IPS-NIHi7 (cell line): ENCODE measurements around the gene WDR82.
A peak's percentile ranks its signal among the peaks of the same experiment; 100 is the strongest.

Experiments used
- DNase-seq: peaks from one replicate; pipeline ENCODE4 v3.0.0; 2012; ENCODE audit warnings: mixed read lengths; ENCODE audit errors: extremely low spot score

WDR82 gene

DNA sequence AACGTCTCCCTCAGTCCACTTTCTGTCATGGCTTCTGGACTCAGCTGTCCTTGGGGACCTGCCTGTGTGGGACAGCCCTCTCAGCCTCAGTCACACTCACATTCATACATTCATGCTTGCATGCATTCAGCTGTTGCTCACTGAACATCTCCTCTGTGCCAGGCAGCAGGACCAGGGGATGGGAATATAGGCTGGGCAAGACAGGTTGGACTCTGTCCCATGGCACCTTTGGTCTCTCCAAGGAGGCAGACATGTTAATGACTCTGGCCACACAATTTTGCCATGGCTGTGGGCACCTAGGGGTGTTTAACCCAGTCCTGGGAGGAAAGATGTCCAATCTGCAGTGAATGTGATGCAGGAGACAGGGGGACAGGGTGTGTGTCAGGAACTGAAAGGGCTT is 29.9 kb upstream of the WDR82 start:
- no peak for DNase-seq

DNA sequence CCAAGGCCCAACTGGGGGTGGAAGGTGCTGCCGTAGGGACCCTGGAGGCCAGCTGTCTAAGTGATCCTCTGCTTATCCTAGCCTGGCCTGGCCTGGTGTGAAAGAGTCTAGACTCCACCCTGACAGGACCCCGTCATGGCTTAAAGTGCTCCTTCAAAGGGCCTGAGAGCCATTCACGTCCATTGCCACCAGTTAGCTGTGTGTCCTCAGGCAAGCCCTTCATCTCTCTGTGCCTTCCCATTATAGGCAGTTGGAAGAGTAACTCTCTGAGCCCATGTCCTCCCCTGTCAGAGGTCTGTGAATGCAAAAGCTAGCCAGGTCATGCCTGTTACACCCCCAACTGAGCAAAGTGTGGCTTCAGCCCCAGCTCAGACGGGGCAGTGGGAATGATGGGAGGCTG is 28.5 kb upstream of the WDR82 start:
- no peak for DNase-seq

DNA sequence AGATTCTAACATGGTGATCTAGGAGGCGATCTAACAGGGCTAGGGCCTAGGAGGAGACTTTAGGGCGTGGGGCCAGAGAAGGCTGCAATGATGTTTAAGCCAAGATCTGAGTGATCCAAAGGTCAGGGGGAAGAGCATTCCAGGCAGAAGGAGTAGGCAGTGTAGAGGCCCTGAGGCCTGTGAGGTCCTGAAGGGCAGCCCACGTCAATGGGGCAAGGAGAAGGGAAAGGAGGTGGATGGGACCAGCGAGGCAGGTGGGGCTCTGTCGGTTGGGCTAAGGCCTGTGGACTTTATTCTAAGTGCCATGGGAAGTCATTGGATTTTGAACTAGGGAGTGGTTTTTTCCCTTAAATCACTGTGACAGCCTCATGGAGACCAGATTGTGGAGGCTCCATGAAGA is 27.5 kb upstream of the WDR82 start:
- no peak for DNase-seq

DNA sequence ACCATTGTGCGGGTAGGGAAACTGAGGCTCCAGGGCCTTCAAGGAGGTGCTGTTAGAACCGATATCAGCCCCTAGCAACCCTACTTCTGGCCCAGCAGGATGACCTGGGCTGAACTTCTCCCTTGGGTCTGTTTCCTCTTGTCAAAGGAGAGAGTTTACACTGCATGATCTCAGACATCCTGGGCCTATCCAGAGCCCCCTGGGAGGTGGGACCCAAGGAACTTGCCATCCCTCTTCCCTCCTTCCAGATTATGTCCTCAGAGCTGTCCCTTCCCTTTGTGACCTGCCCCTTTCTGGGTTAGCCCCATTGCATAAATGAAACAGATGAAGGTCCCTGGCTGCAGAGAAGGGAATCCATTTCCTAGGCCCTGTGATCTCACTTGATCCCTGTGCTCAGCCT is 25.4 kb upstream of the WDR82 start:
- DNase-seq = no peak

DNA sequence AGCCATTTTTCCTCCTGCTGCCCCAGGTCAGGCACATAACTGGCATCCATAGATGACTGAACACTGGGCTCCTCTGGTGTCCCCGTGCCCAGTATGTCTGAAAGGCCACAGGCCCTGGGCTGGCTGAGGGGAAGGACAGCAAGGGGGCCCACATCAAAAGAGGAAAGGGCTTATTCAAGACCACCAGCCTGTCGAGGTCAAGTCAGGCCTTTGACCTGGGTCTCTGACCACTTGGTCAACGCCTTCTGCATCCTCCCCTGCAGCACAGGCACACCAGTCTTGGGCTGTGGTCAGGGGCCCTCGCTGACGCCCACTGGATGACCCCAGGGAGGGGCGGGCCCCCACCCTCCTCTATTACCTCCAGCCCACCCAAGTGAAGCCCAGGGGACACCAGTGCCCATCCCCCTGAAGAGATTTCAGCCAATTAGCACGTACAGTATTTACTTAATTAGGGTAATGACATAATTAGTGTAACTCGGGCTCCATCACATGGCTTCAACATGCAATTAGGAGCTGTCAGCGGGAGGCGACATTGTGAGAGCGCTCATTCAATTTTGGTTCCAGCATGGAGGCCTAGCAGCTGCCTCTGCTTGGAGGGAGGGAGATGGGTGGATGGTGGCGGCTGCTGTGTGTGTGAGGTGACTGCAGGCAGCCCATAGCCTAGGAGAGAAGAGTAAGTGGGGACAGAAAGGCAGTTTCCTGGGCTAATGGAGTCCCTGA is 24.1 kb upstream of the WDR82 start:
- no peak for DNase-seq

DNA sequence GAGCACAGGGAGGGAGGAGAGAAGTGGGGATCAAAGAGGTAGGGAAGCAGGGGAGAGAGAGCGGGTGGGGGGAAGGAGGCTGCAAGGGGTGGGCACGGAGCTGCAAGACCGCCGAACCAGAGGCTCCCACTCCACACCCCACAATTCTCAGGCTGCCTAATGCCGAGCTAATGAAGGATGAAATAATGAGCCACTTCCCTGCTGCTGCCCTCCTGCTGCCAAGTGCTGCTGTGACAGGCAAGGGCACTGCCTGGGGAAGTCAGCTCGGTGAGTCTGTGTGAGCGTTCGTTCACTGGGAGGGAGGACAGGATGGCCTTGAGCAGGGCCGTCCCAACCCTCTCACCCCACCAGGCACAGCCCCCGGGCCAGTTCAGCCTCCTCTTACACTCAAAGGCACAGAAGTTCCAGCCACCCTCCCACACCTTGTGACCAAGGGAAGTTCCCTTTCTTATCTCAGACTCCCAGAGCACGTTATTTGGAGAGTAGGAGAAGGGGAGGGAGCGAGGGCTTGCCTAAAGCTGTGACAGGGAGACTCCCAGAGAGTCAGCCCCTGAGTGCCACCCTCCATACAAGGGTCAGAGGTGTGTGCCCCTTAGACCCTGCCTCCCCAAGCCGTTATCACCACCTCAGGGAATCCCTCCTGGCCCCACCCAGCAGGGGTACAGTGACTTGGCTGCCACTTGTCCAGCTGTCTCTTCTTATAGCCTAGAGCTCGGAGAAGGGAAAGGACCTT is 21.6 kb upstream of the WDR82 start:
- DNase-seq = peak; percentile 65

DNA sequence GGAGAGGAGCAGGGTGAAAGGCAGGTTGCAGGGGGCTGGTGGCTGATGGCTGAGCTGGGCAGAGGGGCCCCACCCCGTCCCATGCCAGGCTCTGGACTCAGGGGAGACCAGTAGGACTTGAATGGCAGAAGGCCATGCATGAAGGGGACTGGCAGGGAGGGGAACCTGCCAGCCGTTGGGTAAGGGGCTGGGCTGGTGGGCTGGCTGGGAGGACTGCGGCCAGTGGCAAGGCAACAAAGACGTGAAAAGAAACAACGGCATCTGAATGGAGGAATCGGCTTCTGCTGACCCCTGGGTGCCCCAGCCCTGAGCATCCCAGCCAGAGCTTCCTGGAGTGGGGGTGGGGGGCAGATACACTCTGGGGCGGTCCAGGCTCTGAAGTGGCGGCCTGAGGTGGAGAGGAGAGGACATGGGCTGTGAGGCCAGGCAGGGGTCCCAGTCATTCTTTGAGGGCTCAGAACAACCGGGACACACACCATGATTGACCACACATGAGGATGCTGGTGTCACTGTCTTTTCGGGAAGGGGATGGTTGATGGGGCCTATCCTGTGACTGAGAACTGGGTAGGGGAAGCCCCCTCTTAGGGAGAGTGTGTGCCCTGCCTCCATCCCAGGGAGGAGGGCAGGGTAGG is 20.9 kb upstream of the WDR82 start:
- no peak for DNase-seq

DNA sequence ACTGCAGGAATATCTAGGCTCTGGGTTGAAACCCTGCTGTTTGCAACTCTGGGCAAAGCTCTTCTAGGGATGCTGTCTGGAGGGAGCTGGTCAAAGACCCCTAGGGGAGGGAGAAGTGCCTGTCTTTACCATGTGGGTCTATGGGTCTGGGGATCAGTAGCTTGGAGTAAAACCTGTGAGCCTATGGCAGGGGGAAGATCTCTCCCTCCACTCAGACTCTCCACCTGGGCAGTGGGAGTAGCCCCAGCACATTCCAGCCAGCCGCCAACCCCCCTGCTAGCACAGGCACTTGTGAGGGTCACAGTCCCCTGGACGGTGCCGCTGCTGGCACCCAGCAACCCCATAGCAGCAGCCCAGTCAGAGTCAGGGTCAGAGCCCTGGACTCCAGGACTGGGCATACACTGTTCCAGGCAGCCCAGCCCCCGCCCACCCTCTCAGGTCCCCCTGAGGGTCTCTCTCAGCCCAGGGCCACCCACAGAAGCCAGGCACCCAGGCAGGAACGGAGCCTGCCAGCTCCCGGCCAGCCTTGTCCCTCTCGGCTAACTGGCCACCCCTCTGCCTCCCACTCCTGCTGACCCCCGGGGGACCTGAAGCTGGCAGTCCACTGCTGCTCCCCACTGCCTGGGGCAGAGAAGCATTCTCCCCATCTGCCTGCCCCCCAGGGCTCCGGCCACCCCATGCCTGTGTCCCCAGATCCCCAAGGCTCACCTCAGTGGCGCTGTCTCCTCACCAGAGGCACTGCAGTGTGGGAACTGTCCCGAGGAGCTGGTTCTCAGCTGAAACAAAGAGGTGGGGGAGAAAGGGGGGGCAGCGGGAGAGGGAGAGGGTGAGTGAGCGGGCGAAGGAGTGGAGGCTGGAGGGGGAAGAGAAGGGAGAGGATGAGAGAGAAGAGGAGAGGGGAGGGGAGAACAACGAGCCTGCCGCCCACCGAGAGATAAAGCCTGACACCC is 20.0 kb upstream of the WDR82 start:
- peak; percentile 55 for DNase-seq

DNA sequence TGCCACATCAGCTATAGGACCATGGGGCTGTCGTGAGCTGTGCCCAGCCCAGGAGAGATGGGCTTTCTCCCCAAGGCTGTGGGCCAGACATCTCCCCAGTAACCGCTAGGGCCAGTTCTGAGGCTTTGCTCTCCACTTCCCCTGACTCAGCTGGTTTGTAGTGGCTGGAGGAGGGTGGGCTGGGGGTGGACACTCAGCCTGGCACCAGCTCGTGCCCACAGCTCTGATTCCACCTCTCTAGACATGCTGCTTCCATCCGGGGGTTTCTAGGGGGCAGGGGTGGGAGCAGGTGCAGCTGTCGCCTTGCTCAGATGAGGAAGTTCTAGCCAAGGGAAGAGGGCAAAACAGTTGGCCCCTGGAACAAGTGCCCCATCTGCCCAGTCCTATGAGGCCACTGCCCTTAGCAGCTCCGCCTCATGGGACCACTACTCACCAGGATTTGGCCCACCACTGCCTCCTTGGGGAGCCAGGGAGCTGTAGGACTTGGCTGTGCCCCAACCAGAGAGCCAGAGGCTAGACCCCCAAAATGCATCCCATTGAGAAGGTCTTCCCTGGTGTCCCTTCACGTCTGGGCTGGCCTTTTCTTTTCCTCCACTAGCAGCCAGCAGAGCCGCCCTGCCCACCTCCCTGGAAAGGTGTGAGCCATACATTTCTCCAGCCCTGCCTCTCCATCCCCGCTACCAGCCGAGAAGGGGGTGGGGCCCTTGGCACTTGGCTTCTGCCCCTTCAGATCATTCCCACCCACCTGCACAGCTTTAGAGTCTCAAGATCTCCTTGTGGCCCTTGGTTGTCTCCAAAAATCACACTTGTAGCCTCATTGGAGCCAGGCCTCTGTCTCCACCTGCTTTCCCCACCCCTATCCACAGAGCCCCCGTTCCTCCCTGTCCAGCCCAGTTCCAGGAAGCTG is 19.0 kb upstream of the WDR82 start:
- no peak for DNase-seq

DNA sequence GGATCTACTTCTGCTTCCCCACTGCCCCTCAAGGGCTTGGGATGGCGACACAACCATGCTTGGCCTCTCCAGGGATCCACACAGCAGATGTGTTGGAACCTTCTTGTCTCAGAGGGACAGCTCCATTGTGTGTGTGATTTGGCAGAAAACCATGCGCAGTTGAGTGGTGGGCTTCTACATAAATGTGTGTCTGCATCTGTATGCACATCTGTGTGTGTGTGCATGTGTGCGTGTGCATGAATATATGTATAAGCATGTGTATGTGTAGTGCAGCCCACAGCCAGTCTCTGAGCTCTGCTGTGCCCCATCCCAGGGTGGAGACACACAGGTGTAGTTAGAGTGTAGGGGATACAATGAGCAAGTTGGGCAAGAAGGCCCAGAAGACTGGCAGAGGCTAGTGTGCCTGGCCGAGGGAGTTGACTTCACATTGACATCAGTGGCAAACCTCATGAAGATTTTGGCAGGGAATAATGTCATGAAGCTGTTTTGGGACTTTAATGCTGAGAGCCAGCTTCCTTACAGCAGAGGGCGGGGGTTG is 17.3 kb upstream of the WDR82 start:
- DNase-seq = no peak

DNA sequence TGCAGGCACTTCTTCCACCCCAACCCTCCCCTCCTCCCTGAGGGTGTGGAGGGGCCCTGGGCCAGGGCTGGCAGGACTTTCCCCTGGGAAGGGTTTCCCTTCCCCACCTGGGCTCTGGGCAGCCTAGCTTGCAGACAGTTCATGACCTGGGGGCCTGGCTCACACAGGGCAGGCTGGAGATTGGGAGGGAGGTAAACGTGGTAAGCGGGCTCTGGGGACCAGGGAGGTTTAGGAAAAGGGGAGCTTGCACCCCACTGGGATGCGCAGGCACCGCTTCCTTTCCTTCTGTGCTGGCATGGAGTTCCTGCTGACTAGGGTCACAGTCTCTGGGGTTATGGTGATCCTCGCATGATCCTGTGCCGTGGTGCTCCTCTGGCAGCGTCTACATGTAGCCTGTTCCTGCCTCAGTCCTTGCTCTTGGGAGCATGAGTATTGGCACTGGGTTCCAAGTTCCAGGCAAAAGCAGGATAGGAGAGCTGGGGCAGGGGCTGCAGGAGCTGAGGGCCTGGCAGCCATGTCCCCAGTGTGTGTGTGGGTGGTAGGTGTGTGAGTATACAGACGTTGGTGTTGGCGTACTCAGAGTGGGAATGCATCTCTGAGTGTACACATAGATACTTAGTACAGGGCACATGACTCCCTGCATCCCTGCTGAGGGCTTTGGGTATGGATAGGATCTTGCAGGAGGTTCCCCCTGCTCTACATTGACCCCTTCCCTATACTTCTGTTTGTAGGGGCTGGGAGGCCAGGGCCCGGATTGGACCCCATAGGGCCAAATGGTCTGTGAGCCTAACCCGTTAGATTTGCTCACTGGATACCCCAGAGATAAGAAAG is 16.1 kb upstream of the WDR82 start:
- no peak for DNase-seq

DNA sequence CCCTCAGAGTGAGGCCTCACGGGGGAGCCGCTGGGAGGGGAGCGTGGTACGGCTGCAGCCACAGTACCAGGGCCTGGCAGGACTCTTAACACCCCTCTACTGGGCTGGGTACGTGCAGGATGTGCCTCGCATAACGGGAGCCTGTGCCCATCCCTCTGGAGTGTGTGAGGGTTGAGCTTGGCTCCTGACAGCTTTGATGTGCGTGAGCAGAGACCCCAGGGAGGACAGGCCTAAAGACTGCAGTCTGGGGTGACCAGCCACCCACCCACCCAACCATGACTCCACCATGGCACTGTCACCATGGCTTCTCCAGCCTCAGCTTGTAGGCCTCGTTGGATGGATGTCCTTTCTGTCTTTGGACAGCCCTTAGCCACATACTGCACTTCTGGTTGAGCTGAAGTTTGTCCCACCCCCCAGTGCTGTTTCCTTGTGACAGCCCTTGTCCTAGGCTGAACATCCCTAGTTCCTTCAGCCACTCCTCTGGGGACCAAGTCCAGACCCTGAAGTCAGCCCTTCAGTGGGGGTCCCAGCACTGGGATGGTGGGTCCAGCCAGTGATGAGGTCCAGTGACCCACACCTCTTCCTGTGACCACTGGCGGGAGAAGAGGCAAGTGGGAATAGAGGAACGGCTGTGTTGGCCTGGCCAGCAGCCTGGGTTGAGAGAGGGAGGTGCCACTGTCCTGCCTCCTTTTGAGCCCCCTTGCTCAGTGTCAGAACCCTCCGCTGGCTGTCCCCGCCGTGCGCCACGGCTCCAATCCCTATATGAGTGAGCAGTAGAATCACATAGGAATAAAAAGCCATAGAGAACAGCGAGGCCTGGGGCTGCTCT is 15.3 kb upstream of the WDR82 start:
- no peak for DNase-seq

DNA sequence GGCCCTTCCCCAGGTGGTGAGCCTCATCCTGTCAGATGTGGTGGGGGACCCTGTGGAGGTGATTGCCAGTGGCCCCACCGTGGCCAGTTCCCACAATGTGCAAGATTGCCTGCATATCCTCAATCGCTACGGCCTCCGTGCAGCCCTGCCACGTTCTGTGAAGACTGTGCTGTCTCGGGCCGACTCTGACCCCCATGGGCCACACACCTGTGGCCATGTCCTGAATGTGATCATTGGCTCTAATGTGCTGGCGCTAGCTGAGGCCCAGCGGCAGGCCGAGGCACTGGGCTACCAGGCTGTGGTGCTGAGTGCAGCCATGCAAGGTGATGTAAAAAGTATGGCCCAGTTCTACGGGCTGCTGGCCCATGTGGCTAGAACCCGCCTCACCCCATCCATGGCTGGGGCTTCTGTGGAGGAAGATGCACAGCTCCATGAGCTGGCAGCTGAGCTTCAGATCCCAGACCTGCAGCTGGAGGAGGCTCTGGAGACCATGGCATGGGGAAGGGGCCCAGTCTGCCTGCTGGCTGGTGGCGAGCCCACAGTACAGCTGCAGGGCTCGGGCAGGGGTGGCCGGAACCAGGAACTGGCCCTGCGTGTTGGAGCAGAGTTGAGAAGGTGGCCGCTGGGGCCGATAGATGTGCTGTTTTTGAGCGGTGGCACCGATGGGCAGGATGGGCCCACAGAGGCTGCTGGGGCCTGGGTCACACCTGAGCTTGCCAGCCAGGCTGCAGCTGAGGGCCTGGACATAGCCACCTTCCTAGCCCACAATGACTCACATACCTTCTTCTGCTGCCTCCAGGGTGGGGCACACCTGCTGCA is 14.0 kb upstream of the WDR82 start:
- no peak for DNase-seq

DNA sequence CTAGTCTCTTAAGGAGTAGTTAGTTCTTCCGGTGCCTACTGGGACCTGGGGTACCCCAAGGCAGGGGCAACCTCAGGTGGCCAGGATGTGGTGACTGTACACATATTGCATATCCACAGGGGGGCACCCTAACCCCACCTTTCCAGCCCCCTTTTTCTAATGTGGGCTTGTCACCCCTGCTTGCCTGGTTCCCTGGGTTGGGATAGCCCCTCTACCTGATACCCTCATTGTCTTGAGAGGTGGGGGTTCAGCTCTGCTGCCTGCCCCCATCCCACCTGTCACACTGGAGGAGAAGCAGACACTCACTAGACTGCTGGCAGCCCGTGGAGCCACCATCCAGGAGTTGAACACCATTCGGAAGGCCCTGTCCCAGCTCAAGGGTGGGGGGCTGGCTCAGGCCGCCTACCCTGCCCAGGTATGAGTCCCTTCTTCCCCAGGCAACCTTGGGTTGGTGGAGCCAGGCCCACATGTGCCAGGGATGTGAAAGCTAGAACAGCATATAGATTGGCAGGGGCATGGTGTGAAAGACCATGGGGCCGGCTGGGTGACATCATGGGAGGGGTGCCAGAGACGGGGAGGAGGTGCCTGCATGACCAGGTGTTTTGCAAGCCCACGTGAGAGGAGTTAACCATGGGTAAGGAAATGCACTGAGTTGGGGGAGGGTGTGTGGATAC is 13.2 kb upstream of the WDR82 start:
- peak; percentile 66 for DNase-seq

DNA sequence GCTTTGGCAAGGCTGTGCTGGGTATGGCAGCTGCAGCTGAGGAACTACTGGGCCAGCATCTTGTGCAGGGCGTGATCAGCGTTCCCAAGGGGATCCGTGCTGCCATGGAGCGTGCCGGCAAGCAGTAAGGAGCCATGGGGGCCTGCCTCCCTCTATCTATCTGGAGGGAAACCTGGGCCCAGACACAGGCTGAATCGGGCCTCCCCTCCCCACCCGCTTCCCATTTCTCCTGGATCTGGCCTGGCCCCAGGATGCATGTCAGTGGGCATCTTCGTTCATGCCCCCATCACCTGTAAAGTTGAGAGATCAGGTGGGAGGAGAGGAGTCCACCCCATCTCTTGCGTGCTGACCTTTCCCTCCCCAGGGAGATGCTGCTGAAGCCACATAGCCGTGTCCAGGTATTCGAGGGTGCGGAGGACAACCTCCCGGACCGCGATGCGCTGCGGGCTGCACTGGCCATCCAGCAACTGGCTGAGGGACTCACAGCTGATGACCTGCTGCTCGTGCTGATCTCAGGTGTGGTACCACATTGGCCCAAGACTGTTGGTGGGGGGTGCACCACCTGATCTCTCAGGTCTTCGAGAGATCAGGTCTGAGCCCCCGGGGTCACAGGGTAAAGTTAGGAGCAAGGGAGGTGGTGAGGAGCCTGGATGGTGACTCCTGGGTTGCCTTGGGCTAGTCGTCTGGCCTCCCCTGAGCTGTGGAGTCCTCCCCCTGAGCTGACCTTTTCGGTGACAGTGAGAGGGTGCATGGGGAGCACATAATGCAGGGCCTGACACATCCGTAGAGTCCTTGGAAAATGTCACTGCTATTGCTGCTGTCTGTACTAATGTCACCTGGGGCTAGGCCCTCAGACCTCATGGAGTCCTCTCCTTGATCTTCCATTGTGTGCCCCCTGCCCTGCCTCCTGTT is 12.4 kb upstream of the WDR82 start:
- DNase-seq = no peak
